GM18502 (cell line): ENCODE data around the gene GRID2IP.

Experiments used
- ATAC-seq: cut with Tn5 transposase; IDR thresholded peaks from one replicate; pipeline ENCODE4 v1.9.1; 2021; ENCODE audit warnings: mild to moderate bottlenecking; ENCODE audit not compliant: unreplicated experiment, poor library complexity

Gene GRID2IP

GRCh38 chr7:6563936-6564770 is 12.9 kb upstream of the GRID2IP start:
- ATAC-seq = no peak

GRCh38 chr7:6562106-6562505 is 10.8 kb upstream of the GRID2IP start:
- ATAC-seq = no peak

- ATAC-seq = no peak
These were observed 8.6 kb upstream of the GRID2IP start for GRCh38 chr7:6559896-6560295.

- no peak for ATAC-seq
These were observed 7.6 kb upstream of the GRID2IP start for GRCh38 chr7:6558837-6559236.

- ATAC-seq = no peak
These were observed 4.9 kb upstream of the GRID2IP start for GRCh38 chr7:6556196-6556595.

GRCh38 chr7:6554848-6555247 is 3.6 kb upstream of the GRID2IP start:
- no peak for ATAC-seq

GRCh38 chr7:6553448-6554044 is 2.3 kb upstream of the GRID2IP start:
- ATAC-seq = no peak

- no peak for ATAC-seq
These were observed 3.9 kb downstream of the GRID2IP start for GRCh38 chr7:6547400-6547799.

GRCh38 chr7:6546498-6547251 is 4.6 kb downstream of the GRID2IP start:
- ATAC-seq = no peak

- ATAC-seq = no peak
These were observed 5.7 kb downstream of the GRID2IP start for GRCh38 chr7:6545398-6546126.

- no peak for ATAC-seq
These were observed 8.9 kb downstream of the GRID2IP start for GRCh38 chr7:6542368-6542767.

- ATAC-seq = no peak
These were observed 14.7 kb downstream of the GRID2IP start for GRCh38 chr7:6536262-6537260.

- ATAC-seq = peak; percentile 34
These were observed 17.3 kb downstream of the GRID2IP start for GRCh38 chr7:6533893-6534495.

GRCh38 chr7:6532516-6532915 is 18.7 kb downstream of the GRID2IP start:
- no peak for ATAC-seq

- no peak for ATAC-seq
These were observed 19.6 kb downstream of the GRID2IP start for GRCh38 chr7:6531492-6532279.

GRCh38 chr7:6530626-6531491 is 20.4 kb downstream of the GRID2IP start:
- peak; percentile 57 for ATAC-seq

GRCh38 chr7:6529643-6530042 is 21.6 kb downstream of the GRID2IP start:
- no peak for ATAC-seq
